K562 (cell line): ENCODE results near the gene STAM2. TPM values are rescaled to one million over a fixed set of nuclear protein-coding genes. Genes with fewer than 3 reads are reported as not detected.

Experiments used
- ATAC-seq: fragments of 200-7000 bp; cut with Tn5 transposase; 3 replicates; pipeline ENCODE4 v1.9.1; 2020; ENCODE audit warnings: moderate library complexity
- BruUV-seq: library from RNA; stranded (reverse); fragments of 400-500 nt; replicated peaks from 2 replicates; lab custom pipeline; 2021; lab: Mats Ljungman, UMichigan
- CTCF ChIA-PET: fragments of 300-600 bp; formaldehyde crosslinking; extraction: SDS; loops from one replicate; lab custom pipeline; 2021; ENCODE audit warnings: low intra/inter-chr PET ratio; lab: Yijun Ruan, JAX
- POLR2A ChIA-PET: fragments of 300-600, 350-650 bp; sonication (Branson Sonifier 250); formaldehyde crosslinking; extraction: SDS; loops from one replicate; lab custom pipeline; 2021; ENCODE audit warnings: antibody characterized with exemption, inconsistent platforms; lab: Yijun Ruan, JAX
- DNase-seq, 4 experiments: peaks; one replicate each; pipeline versions ENCODE4 v3.0.0 to v3.0.0-alpha.2; 2011 to 2018; ENCODE audit warnings: low spot score in 3 of 4, mixed read lengths in 3 of 4; ENCODE audit errors: extremely low read depth in 1 of 4
- FAIRE-seq: peaks from 2 replicates; lab custom pipeline; 2011; peaks lifted over from hg19 to GRCh38; lab: Jason Lieb, UNC
- H2AFZ ChIP-seq: 2 replicates; pipeline ENCODE4 v1.6.0; 2011; ENCODE audit warnings: low read depth, low read length, control low read depth, inconsistent platforms
- H3K27ac ChIP-seq: fragments of 200-600 bp; 3 replicates; pipeline ENCODE4 v1.8.0; 2011; ENCODE audit warnings: low read depth, mild to moderate bottlenecking, control low read depth, inconsistent platforms, low read length, moderate library complexity, mixed read lengths; ENCODE audit errors: extremely low read depth
- H3K27me3 ChIP-seq, 2 experiments: fragments of 300-600 bp in 1 of 2; 2 replicates in 1 of 2; 3 replicates in 1 of 2; pipeline versions ENCODE4 v1.6.0 to v1.8.0; 2011; ENCODE audit warnings: inconsistent platforms in 2 of 2, low read length in 2 of 2, mild to moderate bottlenecking in 1 of 2, mixed read lengths in 1 of 2, moderate library complexity in 1 of 2; ENCODE audit not compliant: control insufficient read depth in 2 of 2, insufficient read depth in 2 of 2
- H3K36me3 ChIP-seq: fragments of 300-600 bp; 3 replicates; pipeline ENCODE4 v1.8.0; 2011; ENCODE audit warnings: mild to moderate bottlenecking, low read length, inconsistent platforms; ENCODE audit not compliant: control insufficient read depth, insufficient read depth
- H3K4me1 ChIP-seq, 2 experiments: fragments of 200-600 bp in 1 of 2; replicated peaks in 1 of 2; 2 replicates in 1 of 2; 3 replicates in 1 of 2; pipeline versions ENCODE4 v1.5.1 to v1.8.0; 2011; ENCODE audit warnings: inconsistent platforms in 2 of 2, low read length in 2 of 2, mild to moderate bottlenecking in 1 of 2, mixed read lengths in 1 of 2, moderate library complexity in 1 of 2; ENCODE audit not compliant: control insufficient read depth in 2 of 2, insufficient read depth in 2 of 2
- H3K4me2 ChIP-seq: 2 replicates; pipeline ENCODE4 v1.6.1; 2011; ENCODE audit warnings: low read length, control low read depth, inconsistent platforms, mixed read lengths; ENCODE audit not compliant: insufficient read depth
- H3K4me3 ChIP-seq: fragments of 200-600 bp; sonication (generic), shearing (Covaris generic); 2 replicates; pipeline ENCODE4 v1.5.1; 2016; ENCODE audit warnings: control low read depth, inconsistent platforms
- H3K79me2 ChIP-seq: fragments of 200-600 bp; 3 replicates; pipeline ENCODE4 v1.8.0; 2011; ENCODE audit warnings: low read length, inconsistent platforms; ENCODE audit not compliant: control insufficient read depth, insufficient read depth
- H3K9ac ChIP-seq, 2 experiments: 2 replicates each; pipeline versions ENCODE4 v1.6.0 to v1.6.1; 2011; ENCODE audit warnings: low read depth in 2 of 2, low read length in 2 of 2, control low read depth in 1 of 2, inconsistent platforms in 1 of 2, mild to moderate bottlenecking in 1 of 2, mixed read lengths in 1 of 2; ENCODE audit not compliant: insufficient read depth in 1 of 2
- H3K9me1 ChIP-seq: one replicate; pipeline ENCODE4 v1.6.0; 2011; ENCODE audit warnings: inconsistent platforms, mild to moderate bottlenecking, low read length, moderate library complexity; ENCODE audit not compliant: control insufficient read depth, insufficient read depth
- H3K9me3 ChIP-seq: replicated peaks from 2 replicates; pipeline ENCODE4 v1.5.1; 2011; ENCODE audit warnings: low read depth, low read length, inconsistent platforms; ENCODE audit not compliant: control insufficient read depth, insufficient read depth
- H4K20me1 ChIP-seq: replicated peaks from 2 replicates; pipeline ENCODE4 v1.6.1; 2011; ENCODE audit warnings: low read length, inconsistent platforms, mixed read lengths; ENCODE audit not compliant: control insufficient read depth, insufficient read depth
- CCNT2 ChIP-seq: IDR thresholded peaks from 2 replicates; pipeline ENCODE4 v1.6.1; 2011; ENCODE audit warnings: borderline replicate concordance, low read depth, mild to moderate bottlenecking, moderate library complexity, mixed read lengths, low read length; ENCODE audit not compliant: insufficient read length; ENCODE audit errors: extremely low read depth
- CHCHD3 ChIP-seq: fragments of 250-450 bp; sonication (Bioruptor Pico); IDR thresholded peaks from 2 replicates; pipeline ENCODE4 v2.1.2; 2022; ENCODE audit warnings: mild to moderate bottlenecking
- ILF3 ChIP-seq: fragments of 450-650 bp; IDR thresholded peaks from 2 replicates; pipeline ENCODE4 v1.6.1; 2018; ENCODE audit warnings: antibody characterized with exemption, mild to moderate bottlenecking, moderate library complexity, borderline replicate concordance
- MLLT1 ChIP-seq, 2 experiments: fragments of 450-650 bp; IDR thresholded peaks; 2 replicates each; pipeline ENCODE4 v1.6.1; 2016
- PKNOX1 ChIP-seq: fragments of 450-650 bp; IDR thresholded peaks from 2 replicates; pipeline ENCODE4 v1.6.1; 2016
- RFX7 ChIP-seq: fragments of 250-450 bp; sonication (Bioruptor Pico); IDR thresholded peaks from 2 replicates; pipeline ENCODE4 v1.5.1; 2021; ENCODE audit warnings: mild to moderate bottlenecking
- TEAD2 ChIP-seq: fragments of 450-650 bp; IDR thresholded peaks from 2 replicates; pipeline ENCODE4 v1.6.1; 2016; ENCODE audit warnings: missing genetic modification characterization, control low read depth, missing compliant biosample characterization
- WGBS: fragments of 100-300 bp; shearing (Covaris generic); methylation state at CpG from one replicate; pipeline ENCODE4 v1.1.6; 2016; ENCODE audit warnings: low coverage, mixed read lengths; ENCODE audit not compliant: insufficient coverage; ENCODE audit errors: missing lambda C conversion rate; 5-methylcytosine and 5-hydroxymethylcytosine counted together
- in situ Hi-C: fragments of 300-500 bp; cut with MboI; formaldehyde crosslinking; loops from 4 replicates; pipeline ENCODE4 v1.15.0; 2018; ENCODE audit warnings: inconsistent platforms, mixed read lengths
- intact Hi-C: fragments of 100-400 bp; cut with micrococcal nuclease; formaldehyde crosslinking; loops from 2 replicates; pipeline ENCODE4 v1.14.2; 2022
- polyA plus RNA-seq, 8 experiments: library from polyadenylated mRNA; depleted of rRNA in 4 of 8; stranded (reverse) in 5 of 8; unstranded in 3 of 8; fragments of >200 nt; fragmentation: Nextera tagmentation in 2 of 8; fragmentation: Illumina TruSeq in 1 of 8; extraction: Ambion mirVana in 2 of 8; extraction: Trizol in 1 of 8; gene quantifications; 2 replicates each; pipeline versions ENCODE4 v1.2.1 to v1.2.3, GENCODE V29; 2011 to 2014; ENCODE audit warnings: inconsistent platforms in 1 of 8, missing spikeins in 1 of 8
- total RNA-seq, 7 experiments: library from RNA; depleted of rRNA in 6 of 7; stranded (reverse); fragments of >200 nt in 6 of 7; fragmentation: Illumina TruSeq in 2 of 7; extraction: Trizol in 2 of 7; gene quantifications; 2 replicates each; pipeline versions ENCODE4 v1.2.1 to v1.2.3, GENCODE V29; 2011 to 2021; ENCODE audit warnings: low replicate concordance in 1 of 7

Gene STAM2
- total and polyA plus RNA-seq, 9 of the 15 experiments (the other 6 are each of a cell fraction or from before 2014, with no cell fraction given), result 4.5 to 13.9 (median 8.7) TPM

GRCh38 chr2:152200101-152200500 is 24.5 kb upstream of the STAM2 start:
- FAIRE-seq (no peak), DNase-seq (no peak), ATAC-seq (no peak)
- BruUV-seq, result no TSS peak
- Histone ChIP-seq H4K20me1 (no peaks in the 10 kb centered on the region), H3K27ac (no peak overlapping the region), H3K9me1 (no peaks in the 10 kb centered on the region), H3K27me3 (no peaks in the 10 kb centered on the region), H3K9me3 (no peaks in the 10 kb centered on the region), H2AFZ (no peak overlapping the region; the same call in 1 of the 2 replicates), H3K79me2 (no peaks in the 10 kb centered on the region), H3K4me1 (peaks cover 2 to 3% of the 10 kb centered on the region in 2 experiments; a peak in 1 of 5 replicates), H3K4me2 (no peak overlapping the region), H3K9ac (no peak overlapping the region), H3K36me3 (no peaks in the 10 kb centered on the region), H3K4me3 (no peak overlapping the region)
- in situ Hi-C loops, result loop anchor here (5.0 kb wide), 1 partner anchor 92 kb away; no protein-coding TSS in a partner anchor
- CTCF ChIA-PET, result no interaction called here
- POLR2A ChIA-PET, result interaction anchor here (1.6 kb wide), 1 partner anchor 9 kb away, joined by 6 read pairs; no protein-coding TSS in a partner anchor
- WGBS, result 12% methylated on average over 4 of the region's 4 CpGs
- intact Hi-C loops, result no loop called here
- no peak for TF ChIP-seq PKNOX1
- no peak for TF ChIP-seq CCNT2

- ChIA-PET POLR2A (no interaction called here), CTCF (no interaction called here)
- in situ Hi-C loops, result no loop called here
- TF ChIP-seq RFX7, result no peak
- TF ChIP-seq MLLT1 (IDR thresholded peaks at IDR 0.05), result no peak
- TF ChIP-seq CHCHD3 (CRISPR knock-in tag), result no peak
- no peak for TF ChIP-seq ILF3
- TF ChIP-seq TEAD2 (tag), result no peak
- no peak overlapping the region for H2AFZ ChIP-seq
- H3K4me1 ChIP-seq, result peaks cover 2 to 3% of the 10 kb centered on the region in 2 experiments; a peak in 1 of 5 replicates
- no peaks in the 10 kb centered on the region for H3K9me1 ChIP-seq
- intact Hi-C loops, result loop anchor here (10.0 kb wide), 1 partner anchor 1316 kb away; no protein-coding TSS in a partner anchor
- BruUV-seq, result no TSS peak
- WGBS, result 31% methylated on average over 2 of the region's 2 CpGs
- no peak for ATAC-seq
- H3K27ac ChIP-seq, result no peak overlapping the region
- no peaks in the 10 kb centered on the region for H3K36me3 ChIP-seq
- H3K4me2 ChIP-seq, result no peak overlapping the region
- FAIRE-seq, result no peak
- H3K9ac ChIP-seq, result no peak overlapping the region
- H4K20me1 ChIP-seq, result no peaks in the 10 kb centered on the region
- no peak for DNase-seq
- H3K9me3 ChIP-seq, result no peaks in the 10 kb centered on the region
- no peaks in the 10 kb centered on the region for H3K27me3 ChIP-seq
- H3K79me2 ChIP-seq, result no peaks in the 10 kb centered on the region
- H3K4me3 ChIP-seq, result no peak overlapping the region
Measured at GRCh38 chr2:152198499-152198898, 22.9 kb upstream of the STAM2 start.
